Fibroblast of skin of abdomen (primary cell): ENCODE results near the gene KIAA0930.

Source experiments
- DNase-seq: peaks from one replicate; pipeline ENCODE4 v3.0.0-alpha.2; 2013

Gene KIAA0930

GRCh38 chr22:45237065-45237990, 3.4 kb downstream of the KIAA0930 start:
- no peak for DNase-seq

- no peak for DNase-seq
Measured at GRCh38 chr22:45235851-45236342, 4.8 kb downstream of the KIAA0930 start.

DNA sequence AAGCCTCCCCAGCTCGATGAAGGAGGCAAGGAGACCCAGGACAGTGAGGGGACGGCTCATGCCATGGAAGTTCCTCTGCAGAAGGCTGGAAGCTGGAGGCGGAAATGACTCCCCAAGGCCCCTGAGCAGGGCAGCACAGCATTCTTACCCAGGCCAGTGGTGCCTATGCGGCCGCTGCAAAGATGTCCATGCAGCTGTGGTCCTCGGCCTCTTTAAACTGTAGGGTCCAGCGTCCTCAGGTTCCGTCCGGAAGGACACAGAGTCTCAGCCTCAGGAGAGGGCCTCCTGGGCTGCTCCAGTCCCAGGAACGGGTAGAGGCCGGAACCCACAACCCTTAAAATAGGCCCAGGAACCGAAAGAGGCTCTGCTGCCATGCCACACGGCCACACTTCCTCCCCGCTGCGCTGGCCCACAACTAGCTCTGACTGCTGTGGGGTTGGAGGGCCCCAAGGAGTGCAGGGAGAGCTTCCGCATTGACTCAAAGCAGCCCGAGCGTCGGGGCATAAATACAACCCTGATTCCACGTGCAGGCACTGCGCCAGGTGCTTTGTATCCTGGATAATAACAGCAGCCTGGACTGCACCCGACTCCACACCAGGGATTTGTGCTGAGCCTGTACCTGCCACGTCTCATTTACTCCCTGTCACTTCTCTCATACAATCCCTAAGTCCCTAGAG, 5.5 kb downstream of the KIAA0930 start:
- DNase-seq: no peak

GRCh38 chr22:45233827-45234226, 6.9 kb downstream of the KIAA0930 start:
- no peak for DNase-seq

- DNase-seq: no peak
Measured at GRCh38 chr22:45233386-45233785, 7.3 kb downstream of the KIAA0930 start.

- no peak for DNase-seq
Measured at GRCh38 chr22:45231293-45231692, 9.4 kb downstream of the KIAA0930 start.

- no peak for DNase-seq
Measured at GRCh38 chr22:45230026-45230721, 10.5 kb downstream of the KIAA0930 start.

DNA sequence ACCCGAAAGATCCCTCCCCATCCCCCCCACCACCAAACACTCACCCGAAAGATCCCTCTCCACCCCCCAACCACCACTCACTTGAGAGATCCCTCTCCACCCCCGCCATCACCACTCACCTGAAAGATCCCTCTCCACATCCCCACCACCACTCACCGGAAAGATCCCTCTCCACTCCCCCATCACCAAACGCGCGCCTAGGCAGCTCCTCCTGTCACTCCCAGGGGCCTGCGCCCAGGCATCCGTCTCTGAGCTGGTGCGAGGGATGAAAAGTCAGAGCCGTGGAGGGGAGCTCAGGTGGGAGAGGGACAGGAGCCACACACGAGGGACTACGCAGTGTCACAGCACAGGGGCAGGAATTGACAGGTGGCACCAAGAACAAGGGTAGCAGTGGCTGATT, 11.5 kb downstream of the KIAA0930 start:
- DNase-seq: no peak

- DNase-seq: no peak
Measured at GRCh38 chr22:45228401-45228754, 12.3 kb downstream of the KIAA0930 start.

GRCh38 chr22:45227645-45228400, 12.9 kb downstream of the KIAA0930 start:
- DNase-seq: no peak

DNA sequence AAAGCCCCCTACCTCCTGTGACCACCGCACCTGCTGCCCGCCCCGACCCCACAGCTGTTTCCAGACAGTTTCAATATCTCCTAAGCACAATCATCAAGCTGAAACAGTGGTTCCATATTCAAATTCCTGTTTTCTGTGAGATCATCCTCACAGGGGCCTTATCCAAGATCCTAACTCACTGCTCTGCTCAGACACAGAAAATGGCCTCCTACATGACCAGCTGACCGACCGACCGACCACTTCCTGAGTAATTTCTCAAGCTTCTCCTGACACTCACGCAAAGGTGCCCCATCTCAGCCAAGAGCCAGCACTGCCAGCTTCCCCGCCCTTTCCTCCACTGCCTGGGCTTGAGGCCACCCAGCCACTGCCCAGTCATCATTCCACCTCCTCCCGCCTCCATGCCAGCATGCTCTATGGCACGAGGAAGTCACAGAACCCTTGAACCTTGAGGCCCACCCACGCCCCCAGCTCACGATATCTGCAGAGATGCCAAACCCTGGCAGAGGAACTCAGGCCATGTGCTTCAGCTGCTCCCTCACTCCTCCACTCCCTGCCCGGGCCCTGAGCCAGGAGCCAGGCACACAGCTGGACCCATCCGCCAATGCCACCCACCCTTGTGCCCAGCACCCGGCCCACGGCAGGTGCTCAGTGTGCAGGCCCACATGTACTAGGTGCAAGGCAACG, 14.0 kb downstream of the KIAA0930 start:
- no peak for DNase-seq

GRCh38 chr22:45225732-45226502, 14.8 kb downstream of the KIAA0930 start:
- peak; percentile 37 for DNase-seq

- no peak for DNase-seq
Measured at GRCh38 chr22:45224988-45225731, 15.5 kb downstream of the KIAA0930 start.

DNA sequence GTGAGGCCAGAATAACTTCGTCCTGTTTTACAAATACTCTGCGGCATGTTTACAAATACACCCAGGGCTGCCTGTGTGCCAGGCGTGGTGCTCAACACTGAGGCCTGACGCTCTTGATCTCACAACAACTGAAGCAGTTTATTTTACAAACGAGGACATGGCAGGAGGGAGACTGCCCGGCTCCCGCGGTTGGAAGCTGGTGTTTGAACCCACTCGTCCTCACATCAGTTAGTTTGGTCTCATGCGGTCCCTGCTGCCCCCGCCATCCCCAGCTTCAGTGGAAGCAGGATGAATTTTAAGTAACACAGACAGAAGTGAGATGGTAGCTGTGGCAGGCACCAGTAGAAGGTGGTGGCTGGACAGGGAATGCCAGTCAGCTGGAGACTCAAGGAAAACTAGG, 16.4 kb downstream of the KIAA0930 start:
- DNase-seq: no peak

DNA sequence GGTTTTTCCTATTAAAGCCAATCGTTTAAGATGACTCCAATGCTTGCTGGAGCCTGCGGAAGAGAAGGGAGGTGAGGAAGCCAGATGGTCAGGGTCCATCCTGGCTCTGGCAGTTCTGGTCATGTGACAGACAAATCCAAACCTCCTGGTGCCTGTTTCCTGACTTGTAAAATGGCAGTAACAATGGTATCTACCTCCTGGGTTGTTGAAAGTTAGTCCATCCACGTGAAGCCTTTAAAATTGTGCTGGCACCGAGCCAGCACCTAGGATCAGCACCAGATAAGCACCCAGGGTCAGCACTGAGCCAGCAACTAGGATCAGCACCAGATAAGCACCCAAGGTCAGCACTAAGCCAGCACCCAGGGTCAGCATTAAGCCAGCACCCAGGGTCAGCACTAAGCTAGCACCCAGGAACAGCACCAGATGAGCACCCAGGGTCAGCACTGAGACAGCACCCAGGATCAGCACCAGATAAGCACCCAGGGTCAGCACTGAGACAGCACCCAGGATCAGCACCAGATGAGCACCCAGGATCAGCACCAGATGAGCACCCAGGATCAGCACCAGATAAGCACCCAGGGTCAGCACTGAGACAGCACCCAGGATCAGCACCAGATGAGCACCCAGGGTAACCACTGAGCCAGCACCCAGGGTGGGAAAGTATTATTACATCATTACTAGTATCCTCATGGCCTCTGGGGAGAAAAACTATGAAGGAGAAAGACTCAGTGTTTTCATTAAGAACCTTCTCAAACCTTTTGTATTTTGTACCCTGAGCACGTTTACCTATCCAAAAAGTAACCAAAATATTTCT, 17.2 kb downstream of the KIAA0930 start:
- DNase-seq: no peak

DNA sequence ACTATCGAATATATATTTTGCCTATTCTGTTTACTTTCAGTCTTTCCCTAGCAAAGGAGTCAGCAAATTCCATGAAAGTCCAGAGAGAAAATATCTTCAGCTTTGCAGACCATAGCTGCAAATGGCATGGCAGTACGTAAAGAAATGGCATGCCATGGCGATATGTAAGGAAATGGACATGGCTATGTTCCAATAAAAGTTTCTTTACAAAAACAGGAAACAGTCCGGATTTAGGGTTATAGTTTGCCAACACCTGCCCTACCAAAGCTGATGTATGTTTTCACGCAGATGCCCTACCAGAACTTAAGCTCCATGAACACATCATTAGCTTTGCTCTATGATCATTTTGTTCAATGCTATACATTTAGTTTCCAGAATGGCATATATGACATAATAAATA, 19.5 kb downstream of the KIAA0930 start:
- no peak for DNase-seq

GRCh38 chr22:45218976-45219375, 21.7 kb downstream of the KIAA0930 start:
- DNase-seq: no peak

GRCh38 chr22:45217806-45218205, 22.9 kb downstream of the KIAA0930 start:
- no peak for DNase-seq

GRCh38 chr22:45217345-45217744, 23.3 kb downstream of the KIAA0930 start:
- no peak for DNase-seq
